AG08396 (cell line): ENCODE measurements around the gene ST6GALNAC3.
"Not testable (repeated sequence)": the region's sequence is repeated elsewhere in the genome, so short reads cannot be mapped to it uniquely, and the experiment has no call there.

ENCODE experiments used
- DNase-seq: peaks from one replicate; pipeline ENCODE4 v3.0.0; 2012; ENCODE audit warnings: low spot score, mixed read lengths

ST6GALNAC3 gene

GRCh38 chr1:76341816-76342215 is 267.3 kb downstream of the ST6GALNAC3 start:
- not testable (repeated sequence) for DNase-seq

GRCh38 chr1:76343356-76343755 is 268.8 kb downstream of the ST6GALNAC3 start:
- no peak for DNase-seq

GRCh38 chr1:76351655-76352054 is 277.1 kb downstream of the ST6GALNAC3 start:
- no peak for DNase-seq

- DNase-seq: no peak
Measured at GRCh38 chr1:76352741-76353435, 278.3 kb downstream of the ST6GALNAC3 start.

- DNase-seq: no peak
Measured at GRCh38 chr1:76354236-76354635, 279.7 kb downstream of the ST6GALNAC3 start.

- DNase-seq: no peak
Measured at GRCh38 chr1:76366726-76367125, 292.2 kb downstream of the ST6GALNAC3 start.

GRCh38 chr1:76371941-76372340 is 297.4 kb downstream of the ST6GALNAC3 start:
- DNase-seq: no peak

- no peak for DNase-seq
Measured at GRCh38 chr1:76374086-76374485, 299.5 kb downstream of the ST6GALNAC3 start.

GRCh38 chr1:76377247-76377646 is 302.7 kb downstream of the ST6GALNAC3 start:
- DNase-seq: no peak

- no peak for DNase-seq
Measured at GRCh38 chr1:76379506-76379905, 305.0 kb downstream of the ST6GALNAC3 start.

- no peak for DNase-seq
Measured at GRCh38 chr1:76381450-76382097, 307.0 kb downstream of the ST6GALNAC3 start.

- DNase-seq: no peak
Measured at GRCh38 chr1:76388261-76388660, 313.7 kb downstream of the ST6GALNAC3 start.

- DNase-seq: no peak
Measured at GRCh38 chr1:76390456-76390855, 315.9 kb downstream of the ST6GALNAC3 start.

GRCh38 chr1:76395059-76395458 is 320.5 kb downstream of the ST6GALNAC3 start:
- DNase-seq: no peak

GRCh38 chr1:76402128-76402527 is 327.6 kb downstream of the ST6GALNAC3 start:
- DNase-seq: no peak

- DNase-seq: no peak
Measured at GRCh38 chr1:76408303-76408702, 333.8 kb downstream of the ST6GALNAC3 start.

- DNase-seq: no peak
Measured at GRCh38 chr1:76410499-76410898, 336.0 kb downstream of the ST6GALNAC3 start.

- DNase-seq: no peak
Measured at GRCh38 chr1:76418531-76418930, 344.0 kb downstream of the ST6GALNAC3 start.

GRCh38 chr1:76419603-76420002 is 345.1 kb downstream of the ST6GALNAC3 start:
- DNase-seq: no peak

GRCh38 chr1:76425201-76426145 is 350.9 kb downstream of the ST6GALNAC3 start:
- no peak for DNase-seq

GRCh38 chr1:76426606-76427005 is 352.1 kb downstream of the ST6GALNAC3 start:
- DNase-seq: no peak

- no peak for DNase-seq
Measured at GRCh38 chr1:76428028-76428427, 353.5 kb downstream of the ST6GALNAC3 start.

GRCh38 chr1:76430531-76430930 is 356.0 kb downstream of the ST6GALNAC3 start:
- DNase-seq: no peak
